Endodermal cell (in vitro differentiated cells): Measurements from ENCODE around the gene PLEKHM2. TPM values are rescaled to one million over a fixed set of nuclear protein-coding genes. Genes with fewer than 3 reads are reported as not detected.
A peak's percentile ranks its signal among the peaks of the same experiment; 100 is the strongest.

Source experiments
- DNase-seq: peaks from one replicate; pipeline ENCODE4 v3.0.0-alpha.2; 2017
- H3K27ac ChIP-seq: 2 replicates; pipeline ENCODE4 v1.5.1; 2013; ENCODE audit warnings: mild to moderate bottlenecking, low read depth, low read length, moderate library complexity
- H3K27me3 ChIP-seq: 2 replicates; pipeline ENCODE4 v1.6.1; 2013; ENCODE audit warnings: mild to moderate bottlenecking, low read length, moderate library complexity; ENCODE audit not compliant: insufficient read depth, control insufficient read depth, poor library complexity, severe bottlenecking
- H3K36me3 ChIP-seq: 2 replicates; pipeline ENCODE4 v1.7.0; 2013; ENCODE audit warnings: mild to moderate bottlenecking, low read length, moderate library complexity; ENCODE audit not compliant: control insufficient read depth, insufficient read depth
- H3K4me1 ChIP-seq: one replicate; pipeline ENCODE4 v1.7.0; 2013; ENCODE audit warnings: low read length; ENCODE audit not compliant: control insufficient read depth, insufficient read depth
- H3K4me3 ChIP-seq: 2 replicates; pipeline ENCODE4 v1.5.1; 2013; ENCODE audit warnings: mild to moderate bottlenecking, low read length, moderate library complexity
- H3K9ac ChIP-seq: 2 replicates; pipeline ENCODE4 v1.6.1; 2013; ENCODE audit warnings: mild to moderate bottlenecking, low read length, moderate library complexity; ENCODE audit not compliant: poor library complexity, severe bottlenecking; ENCODE audit errors: extremely low read depth
- H3K9me3 ChIP-seq: 2 replicates; pipeline ENCODE4 v1.6.1; 2013; ENCODE audit warnings: mild to moderate bottlenecking, low read length, moderate library complexity; ENCODE audit not compliant: control insufficient read depth
- H3K27ac Mint-ChIP-seq: 2 replicates; pipeline ENCODE4 v1.8.0; 2020; ENCODE audit warnings: mixed read lengths
- H3K27me3 Mint-ChIP-seq: 2 replicates; pipeline ENCODE4 v1.8.0; 2021; ENCODE audit warnings: mild to moderate bottlenecking, mixed read lengths; ENCODE audit not compliant: insufficient read depth
- H3K36me3 Mint-ChIP-seq: 2 replicates; pipeline ENCODE4 v1.8.0; 2020; ENCODE audit warnings: low read depth, mixed read lengths
- H3K4me1 Mint-ChIP-seq: 2 replicates; pipeline ENCODE4 v1.8.0; 2020; ENCODE audit warnings: mixed read lengths
- H3K4me3 Mint-ChIP-seq: 2 replicates; pipeline ENCODE4 v1.8.0; 2020; ENCODE audit warnings: mild to moderate bottlenecking, moderate library complexity, mixed read lengths
- H3K9me3 Mint-ChIP-seq: 2 replicates; pipeline ENCODE4 v1.8.0; 2020; ENCODE audit warnings: mild to moderate bottlenecking, mixed read lengths
- CTCF ChIP-seq: fragments of 200-600 bp; sonication (generic); conservative IDR thresholded peaks from 2 replicates; pipeline ENCODE4 v1.5.0; 2021; ENCODE audit warnings: antibody characterized with exemption, mild to moderate bottlenecking
- WGBS, 2 experiments: methylation state at CpG; one replicate each; pipeline versions ENCODE4 v1.1.5 to v1.1.7; 2013; ENCODE audit warnings: missing lambda C conversion rate in 2 of 2, mixed read lengths in 1 of 2; ENCODE audit not compliant: insufficient coverage in 1 of 2, insufficient read length in 1 of 2; 5-methylcytosine and 5-hydroxymethylcytosine counted together
- total RNA-seq, 2 donors: library from RNA; stranded (reverse); fragmentation: NEBNext Ultra II Directional in 1 of 2; extraction: Animal tissue kit (Norgen Biotek cat#: 25700) in 1 of 2; gene quantifications; 2 replicates in 1 of 2; 3 replicates in 1 of 2; pipeline ENCODE4 v1.2.1, GENCODE V29; 2021

PLEKHM2 gene
- total RNA-seq, 2 donors from 2014 or later: 46.9 to 50.4 TPM

- Mint-ChIP-seq H3K9me3 (no peaks in the 10 kb centered on the region), H3K36me3 (no peaks in the 10 kb centered on the region), H3K4me1 (no peaks in the 10 kb centered on the region), H3K4me3 (no peak overlapping the region), H3K27ac (no peak overlapping the region), H3K27me3 (no peaks in the 10 kb centered on the region)
- DNase-seq: no peak
- no peak overlapping the region for H3K27ac ChIP-seq
- H3K4me1 ChIP-seq: no peaks in the 10 kb centered on the region
- no peak overlapping the region for H3K9ac ChIP-seq
- TF ChIP-seq CTCF: no peak
- no peaks in the 10 kb centered on the region for H3K27me3 ChIP-seq
- H3K4me3 ChIP-seq: no peak overlapping the region
- H3K9me3 ChIP-seq: no peaks in the 10 kb centered on the region
- H3K36me3 ChIP-seq: no peaks in the 10 kb centered on the region
- WGBS, 2 experiments: 79 to 81% methylated on average over 8 to 19 of the region's 19 CpGs
Observed at GRCh38 chr1:15749399-15750291, 65.5 kb downstream of the PLEKHM2 start.

- no peak overlapping the region for H3K27ac ChIP-seq
- no peak overlapping the region for H3K9ac ChIP-seq
- Mint-ChIP-seq H3K27ac (no peak overlapping the region), H3K27me3 (peaks cover 4% of the 10 kb centered on the region), H3K36me3 (peaks cover 2% of the 10 kb centered on the region), H3K4me3 (no peak overlapping the region), H3K9me3 (peaks cover 1% of the 10 kb centered on the region), H3K4me1 (peaks cover 1% of the 10 kb centered on the region)
- H3K4me3 ChIP-seq: no peak overlapping the region
- no peaks in the 10 kb centered on the region for H3K36me3 ChIP-seq
- DNase-seq: peak; percentile 44
- TF ChIP-seq CTCF: no peak
- 86 to 92% methylated on average over 6 to 12 of the region's 12 CpGs for WGBS, 2 experiments
- no peaks in the 10 kb centered on the region for H3K27me3 ChIP-seq
- H3K9me3 ChIP-seq: no peaks in the 10 kb centered on the region
- no peaks in the 10 kb centered on the region for H3K4me1 ChIP-seq
Observed at GRCh38 chr1:15750924-15751323, 66.8 kb downstream of the PLEKHM2 start.

GRCh38 chr1:15751717-15752116 is 67.6 kb downstream of the PLEKHM2 start:
- H3K36me3 Mint-ChIP-seq: peaks cover 2% of the 10 kb centered on the region
- Histone ChIP-seq H3K27ac (no peak overlapping the region), H3K36me3 (no peaks in the 10 kb centered on the region), H3K27me3 (no peaks in the 10 kb centered on the region), H3K4me1 (no peaks in the 10 kb centered on the region), H3K9me3 (no peaks in the 10 kb centered on the region), H3K9ac (no peak overlapping the region), H3K4me3 (no peak overlapping the region)
- peaks cover 7% of the 10 kb centered on the region for H3K4me1 Mint-ChIP-seq
- H3K27ac Mint-ChIP-seq: no peak overlapping the region
- H3K4me3 Mint-ChIP-seq: no peak overlapping the region
- H3K27me3 Mint-ChIP-seq: peaks cover 12% of the 10 kb centered on the region
- 88 to 95% methylated on average over 4 to 10 of the region's 10 CpGs for WGBS, 2 experiments
- H3K9me3 Mint-ChIP-seq: peaks cover 1% of the 10 kb centered on the region
- no peak for DNase-seq
- no peak for TF ChIP-seq CTCF
